T follicular helper cell (primary cell): ENCODE data around the gene CCDC28A.

Experiments used
- DNase-seq: peaks from one replicate; pipeline ENCODE4 v3.0.0-alpha.2; 2020; ENCODE audit warnings: low read depth

The CCDC28A gene

GRCh38 chr6:138833816-138834539, 60.4 kb downstream of the CCDC28A start:
- DNase-seq: no peak

- no peak for DNase-seq
Measured at GRCh38 chr6:138837246-138837645, 63.7 kb downstream of the CCDC28A start.
